Inflammatory macrophage treated with lipopolysaccharide for 4 hours (primary cell): ENCODE data around the gene ADCY5.

Experiments
- DNase-seq: peaks from one replicate; pipeline ENCODE4 v3.0.0-alpha.2; 2020

The ADCY5 gene

DNA sequence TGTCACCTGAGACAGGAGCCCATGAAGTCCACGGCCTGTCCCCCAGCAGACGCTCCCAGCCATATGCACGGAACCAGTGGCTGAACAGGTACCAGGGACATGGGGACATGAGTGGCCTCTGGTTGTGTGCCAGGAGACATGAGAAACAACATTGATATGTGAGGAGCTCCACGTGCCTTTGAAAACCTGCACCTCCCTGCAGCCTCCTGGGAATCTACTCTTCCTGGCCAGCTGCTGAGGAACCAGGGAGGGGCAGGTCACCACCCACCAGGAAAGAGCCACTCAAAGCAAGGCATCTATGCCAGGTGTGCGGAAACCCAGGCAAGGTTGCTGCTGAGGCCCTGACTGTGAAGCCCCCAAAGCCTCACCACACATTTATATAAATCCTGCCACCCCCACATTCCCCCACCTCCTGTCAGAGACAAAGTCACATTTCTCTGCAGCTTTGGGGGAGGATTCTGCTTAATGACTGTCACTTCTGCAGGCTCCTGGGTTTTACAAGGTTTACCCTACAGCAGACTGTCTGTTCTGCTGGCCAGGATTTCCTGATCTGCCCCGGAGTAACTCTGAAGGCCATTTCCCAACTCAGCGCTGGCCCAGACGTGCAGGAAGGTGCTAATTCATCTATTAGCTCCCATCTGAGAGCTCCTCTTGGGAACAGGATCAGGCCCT is 110.8 kb downstream of the ADCY5 start:
- no peak for DNase-seq

DNA sequence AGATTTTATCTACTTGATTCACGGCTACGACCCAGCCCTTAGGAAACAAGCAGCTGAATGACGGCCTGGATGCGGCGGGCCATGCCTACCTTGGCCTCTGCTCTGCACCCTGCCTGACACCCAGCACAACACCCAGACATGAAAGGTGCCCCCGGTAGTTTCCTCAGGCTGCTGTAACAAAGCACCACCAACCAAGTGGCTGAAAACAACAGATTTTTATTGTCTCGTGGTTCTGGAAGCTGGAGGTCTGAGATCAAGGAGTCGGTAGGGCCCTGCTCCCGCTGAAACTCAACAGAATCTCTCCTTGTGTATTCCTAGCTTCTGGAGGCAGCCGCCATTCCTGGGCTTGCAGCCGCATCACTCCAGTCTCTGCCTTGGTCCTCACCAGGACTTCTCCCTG is 111.7 kb downstream of the ADCY5 start:
- no peak for DNase-seq

DNA sequence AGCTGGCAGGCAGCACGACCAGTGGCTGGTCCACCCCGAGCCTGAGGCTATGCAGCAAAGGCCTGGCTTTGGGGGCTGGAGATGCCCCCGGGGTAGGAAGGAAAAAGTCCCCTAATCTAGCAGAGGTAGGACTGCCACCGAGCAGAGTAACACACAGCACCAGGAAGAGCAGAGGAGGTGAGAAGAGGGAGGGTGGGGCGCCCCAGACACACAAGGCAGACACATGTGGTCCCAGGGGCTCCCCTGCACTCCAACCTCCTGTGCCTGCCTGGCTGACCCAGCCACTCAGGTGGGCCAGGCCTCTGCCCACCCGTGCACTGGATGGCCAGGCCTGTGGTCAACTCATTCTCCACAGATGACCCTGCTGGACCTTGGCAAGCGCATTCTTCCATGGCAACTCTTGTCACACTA is 112.4 kb downstream of the ADCY5 start:
- no peak for DNase-seq

DNA sequence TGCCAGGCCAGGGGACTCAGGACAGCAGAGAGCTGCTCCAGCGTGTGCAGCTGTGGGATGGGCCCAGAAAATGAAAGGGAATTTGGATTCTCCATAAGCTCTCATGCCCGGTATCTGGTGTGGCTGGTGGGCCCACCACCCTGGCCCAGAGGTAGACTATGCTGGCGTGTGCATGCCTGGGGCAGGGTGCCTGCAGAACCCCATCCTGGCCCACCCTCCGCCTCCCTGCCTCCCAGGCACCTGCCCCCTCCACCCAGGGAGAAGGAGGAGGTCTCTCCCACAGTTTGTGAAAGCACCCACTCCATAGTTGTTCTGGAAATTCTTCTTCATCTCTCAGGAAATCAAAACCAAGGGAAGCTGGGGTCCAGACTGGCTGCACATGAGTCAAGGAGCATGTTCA is 112.9 kb downstream of the ADCY5 start:
- DNase-seq = no peak

DNA sequence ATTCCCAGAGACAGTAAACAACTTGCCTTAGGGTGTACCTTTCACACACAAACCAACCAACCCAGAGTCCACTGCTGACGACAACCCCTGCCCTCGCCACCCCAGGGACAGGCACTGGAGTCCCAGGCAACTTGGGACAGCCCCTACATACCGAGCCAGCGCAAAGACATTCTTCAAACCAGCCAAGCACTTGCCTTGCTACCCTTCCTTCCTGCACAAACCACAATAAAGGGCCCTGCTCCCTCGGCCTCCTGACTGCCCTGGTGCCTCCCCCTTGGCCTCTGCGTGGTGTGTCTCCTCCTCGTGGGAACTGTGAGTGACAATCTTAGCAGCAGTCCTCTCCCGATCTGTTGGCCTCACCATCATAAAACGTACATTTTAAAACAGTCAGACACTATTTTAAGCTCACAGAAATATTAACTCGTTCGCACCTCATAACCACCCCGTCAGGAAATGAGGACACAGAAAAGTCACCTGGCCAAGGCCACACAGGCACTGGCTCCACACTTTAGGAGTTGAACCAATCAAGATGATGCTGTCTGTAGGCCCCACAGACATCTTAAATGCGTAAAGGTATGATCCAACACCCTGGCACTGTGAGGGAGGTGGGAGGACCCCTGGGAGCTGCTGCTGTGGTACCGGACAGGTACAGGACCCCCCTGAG is 113.8 kb downstream of the ADCY5 start:
- DNase-seq = no peak

DNA sequence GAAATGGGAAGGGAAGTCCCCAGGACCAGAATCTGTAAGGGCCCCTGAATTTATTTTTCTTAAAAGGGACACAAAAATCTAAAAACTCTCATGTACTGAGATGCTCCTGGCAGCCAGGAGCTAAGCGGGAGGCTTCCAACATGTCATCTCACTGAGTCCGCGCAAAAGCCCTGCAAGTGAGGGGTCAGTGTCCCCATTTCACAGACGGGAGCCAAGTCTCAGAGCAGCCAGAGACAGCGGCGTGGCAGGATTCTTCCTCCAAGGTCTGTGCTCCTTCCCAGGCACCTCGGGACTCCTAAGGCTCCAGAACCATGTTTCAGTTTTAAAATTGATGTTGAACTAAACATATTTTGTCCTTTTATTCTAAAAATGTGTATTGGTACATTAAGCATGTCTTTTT is 114.8 kb downstream of the ADCY5 start:
- DNase-seq = no peak

DNA sequence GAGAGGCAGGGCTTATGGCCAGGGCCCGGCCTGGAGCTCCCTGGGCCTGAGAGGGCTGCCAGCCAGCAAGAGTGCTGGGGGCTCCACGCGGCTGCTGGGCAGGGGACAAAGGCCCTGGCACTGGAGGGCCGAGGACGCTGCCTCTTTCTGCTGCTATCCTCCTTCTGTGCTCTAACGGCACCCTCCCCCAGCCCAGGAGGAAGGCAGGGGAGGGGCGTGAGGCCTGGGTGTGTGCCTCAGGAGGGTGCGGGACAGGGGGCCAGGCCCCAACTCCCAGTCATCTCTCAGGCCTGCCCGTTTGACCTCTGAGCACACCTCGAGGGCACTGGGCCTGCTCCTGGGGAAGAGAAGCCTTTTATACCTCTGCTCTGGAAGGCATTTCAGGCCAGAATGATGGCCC is 115.5 kb downstream of the ADCY5 start:
- no peak for DNase-seq

DNA sequence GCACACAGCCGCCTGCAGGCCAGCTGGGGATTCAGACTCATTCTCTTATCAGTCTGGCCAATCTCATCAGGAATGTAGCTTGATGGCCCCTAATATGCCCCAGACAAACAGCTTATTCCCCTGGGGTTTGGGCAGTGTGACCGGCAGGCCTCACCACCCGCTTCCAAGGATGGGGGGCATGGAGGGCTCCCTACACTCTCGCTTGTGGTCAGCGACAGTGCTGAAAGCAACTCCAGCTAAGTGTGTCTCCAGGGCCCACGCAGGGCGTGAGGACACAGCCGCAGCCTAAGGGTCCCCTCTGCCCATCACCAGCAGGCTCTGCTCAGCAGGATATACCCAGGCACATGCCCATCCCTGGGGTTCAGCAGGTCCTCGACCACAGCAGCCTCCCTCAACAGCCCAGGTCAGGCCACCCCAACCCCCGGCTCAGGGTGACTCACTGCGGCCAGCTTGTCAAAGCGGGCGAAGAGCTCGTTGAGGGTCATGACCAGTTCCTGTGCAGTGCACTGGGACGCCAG is 116.7 kb downstream of the ADCY5 start:
- no peak for DNase-seq

DNA sequence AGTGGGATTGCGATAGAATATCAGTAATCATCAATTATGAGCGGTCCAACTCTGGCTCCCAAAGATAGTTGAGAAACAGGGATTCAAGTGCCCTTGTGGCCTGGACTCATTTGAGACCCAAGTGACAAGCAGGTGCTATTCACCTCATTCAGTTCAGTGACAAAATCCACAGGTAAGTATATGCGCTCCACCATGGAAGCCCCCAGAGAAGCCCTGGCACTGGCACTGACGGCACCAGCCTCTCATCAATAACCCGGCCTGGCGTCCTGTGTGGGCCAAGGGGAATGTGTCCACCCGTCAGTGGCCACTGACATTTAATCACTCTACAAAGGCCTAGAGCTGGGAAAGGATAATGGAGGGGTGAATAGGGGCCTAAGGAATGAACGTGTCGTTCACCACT is 117.2 kb downstream of the ADCY5 start:
- DNase-seq = no peak

DNA sequence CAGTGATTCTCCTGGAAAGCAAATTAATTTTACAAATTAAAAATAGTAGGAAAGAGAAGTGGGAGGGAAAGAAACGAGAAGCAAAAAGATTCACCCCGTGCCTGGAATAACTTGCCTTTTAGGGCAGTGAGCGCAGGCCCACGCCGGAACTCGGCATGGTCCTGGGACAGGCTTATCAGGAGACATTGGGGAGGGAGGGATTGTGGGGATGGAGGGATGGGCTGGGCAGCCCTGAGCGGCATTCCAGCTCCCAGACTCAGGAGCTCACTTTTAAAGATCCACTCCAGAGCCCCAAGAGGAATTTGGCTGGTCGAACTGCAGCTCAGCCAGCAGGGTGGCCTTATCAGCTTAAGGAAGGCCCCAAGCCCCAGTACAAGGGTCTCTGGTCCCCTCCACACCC is 117.9 kb downstream of the ADCY5 start:
- no peak for DNase-seq

DNA sequence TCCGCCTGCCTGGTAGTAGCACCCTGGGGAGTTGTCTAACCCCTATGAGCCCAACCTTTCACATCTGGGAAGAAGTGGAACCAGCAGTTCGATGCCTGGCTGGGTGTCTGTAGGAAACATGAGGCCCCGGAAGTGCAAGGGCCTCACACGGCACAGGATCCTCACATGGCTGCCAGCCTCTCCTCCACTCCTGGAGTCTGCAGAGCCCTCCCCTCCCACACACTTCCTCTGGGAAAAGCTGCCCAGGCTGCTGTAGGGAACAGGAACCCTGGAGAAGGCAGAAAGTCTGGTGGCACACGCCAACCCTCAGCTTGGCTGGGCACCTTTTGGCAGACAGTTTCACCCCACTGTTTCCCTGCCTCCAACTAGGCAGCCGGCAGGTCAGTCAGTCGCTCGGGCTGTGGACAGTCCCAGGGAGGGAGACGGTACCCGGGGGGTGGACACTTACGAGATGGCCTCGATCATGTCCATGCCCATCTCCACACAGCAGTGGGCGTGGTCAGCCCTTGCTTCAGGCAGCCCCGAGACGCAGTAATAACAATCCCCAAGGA is 118.4 kb downstream of the ADCY5 start:
- DNase-seq = no peak

DNA sequence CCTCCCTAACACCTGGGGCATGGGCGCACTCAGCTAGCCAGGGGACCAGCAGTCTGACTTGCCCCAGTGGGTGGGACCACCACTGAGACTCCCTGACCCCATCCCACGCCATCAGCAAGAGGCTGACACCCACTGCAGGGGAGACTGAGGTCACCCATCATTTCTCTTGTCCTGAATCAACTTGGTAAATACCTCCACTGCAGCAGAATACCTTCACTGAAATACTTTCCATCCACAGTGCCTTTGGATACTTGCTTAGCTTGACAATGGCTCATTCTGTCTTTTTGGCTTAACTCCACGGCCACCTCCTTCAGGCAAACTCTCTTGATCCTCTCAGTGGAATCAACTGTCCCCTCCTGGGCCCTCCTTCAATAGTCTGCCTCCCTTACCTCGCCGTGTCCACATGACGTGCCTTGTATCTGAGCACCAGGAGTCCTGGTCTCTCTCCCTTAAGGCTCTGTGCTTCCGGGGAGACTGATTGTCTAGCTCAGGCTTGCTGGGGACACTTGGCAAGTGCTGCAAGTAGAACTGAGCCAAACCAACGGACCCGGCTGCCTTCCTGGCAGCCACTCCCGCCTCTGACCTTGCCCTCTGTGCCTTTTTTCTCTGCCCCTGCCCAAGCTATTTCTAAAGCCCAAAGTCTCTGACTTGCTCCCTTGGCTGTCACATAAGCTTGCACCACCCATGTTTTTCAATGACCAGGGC is 119.1 kb downstream of the ADCY5 start:
- DNase-seq = no peak

DNA sequence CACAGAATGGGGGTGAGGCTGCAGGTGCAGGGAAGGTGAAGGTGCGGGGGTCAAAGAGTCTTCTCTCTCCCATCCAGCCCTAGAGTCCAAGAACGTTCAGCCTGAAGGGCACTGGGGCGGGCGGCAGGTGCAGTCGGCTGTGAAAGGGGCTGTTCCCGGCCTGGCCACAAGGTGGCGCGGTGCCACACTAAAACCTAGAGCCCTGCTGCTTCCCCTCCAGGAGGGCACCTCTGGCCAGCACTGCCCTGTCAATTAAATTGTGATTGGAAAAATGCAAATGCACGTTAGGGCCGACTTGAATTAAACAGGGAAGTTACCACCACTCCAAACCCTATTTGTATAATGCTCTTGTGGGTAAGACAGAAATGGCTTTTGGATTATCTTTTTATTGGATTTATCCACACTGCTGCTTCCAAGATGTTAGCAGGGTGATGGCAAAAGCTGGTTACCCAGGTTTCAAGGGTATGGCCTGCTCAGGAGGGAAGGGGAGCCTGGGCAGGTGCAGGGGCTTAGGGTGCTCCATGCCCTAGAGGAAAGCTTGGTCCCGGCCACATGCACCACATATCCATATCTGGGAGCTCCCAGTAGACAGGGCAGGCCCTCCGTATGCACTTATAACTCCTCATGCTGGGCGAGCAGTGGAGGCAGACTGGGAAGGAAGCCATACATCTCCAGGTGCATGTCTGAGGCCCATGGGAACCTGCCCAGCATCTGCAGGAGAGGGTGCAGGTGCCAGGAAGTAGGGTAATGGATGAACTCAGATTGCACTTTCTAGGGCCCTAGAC is 119.8 kb downstream of the ADCY5 start:
- DNase-seq = peak; percentile 51

DNA sequence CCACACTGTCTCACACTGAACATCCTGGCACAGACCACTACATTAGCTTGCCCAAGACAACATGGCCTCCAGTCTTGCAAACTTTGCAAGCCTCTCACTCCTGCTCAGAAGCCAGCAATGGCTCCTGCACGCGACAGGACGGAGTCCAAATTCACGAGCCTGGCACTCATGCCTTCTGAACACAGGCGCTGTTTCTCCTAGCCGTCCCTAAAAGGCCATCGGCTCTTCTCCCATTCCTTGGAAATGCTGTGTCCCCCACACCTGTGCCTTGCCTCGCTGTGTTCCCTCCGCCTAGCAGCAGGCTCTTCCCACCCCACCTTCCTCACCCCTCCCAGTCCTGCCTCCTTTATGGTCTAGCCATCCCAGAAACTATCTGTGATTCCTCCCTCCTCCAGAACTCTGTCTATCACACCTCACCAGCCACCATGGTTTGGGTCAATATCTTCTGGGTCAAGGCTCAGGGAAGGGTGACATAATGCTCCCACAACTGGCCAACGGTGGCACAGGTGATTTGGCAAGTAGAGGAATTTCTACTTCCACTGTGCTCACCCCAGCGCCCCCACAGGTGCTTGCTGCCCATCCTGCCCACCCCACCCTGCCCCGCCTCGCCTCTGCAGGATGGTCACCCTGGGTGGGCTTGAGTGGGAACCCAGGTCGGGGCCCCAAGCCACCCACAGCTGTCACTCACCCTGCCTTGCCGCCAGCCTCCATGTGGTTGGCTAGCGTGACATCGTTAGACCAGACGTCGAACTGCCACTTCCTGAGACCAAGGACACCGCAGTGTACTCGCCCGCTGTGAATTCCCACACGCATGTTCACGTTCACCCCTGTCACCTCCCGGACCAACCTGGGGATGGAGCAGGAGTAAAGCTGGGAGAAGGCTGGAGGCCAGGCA is 120.7 kb downstream of the ADCY5 start:
- DNase-seq = no peak

DNA sequence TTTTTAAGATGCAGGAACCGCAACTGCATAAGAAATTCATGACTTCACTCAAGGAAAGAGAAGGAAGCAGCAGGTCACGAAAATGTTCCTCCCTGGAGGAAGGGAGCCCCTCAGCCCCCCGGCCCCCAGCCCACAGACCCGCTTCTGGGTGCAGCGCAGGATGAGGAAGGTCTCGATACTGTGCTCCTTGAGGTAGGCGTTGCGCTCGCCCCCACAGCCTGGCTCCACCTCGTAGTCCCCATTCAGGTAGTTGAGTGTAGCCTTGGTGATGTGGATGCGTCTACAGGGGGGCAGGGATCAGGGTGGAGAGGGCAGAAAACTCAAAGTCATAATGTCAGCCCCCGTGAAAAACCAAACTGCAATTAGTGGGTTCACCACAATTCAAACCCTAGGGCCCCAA is 121.4 kb downstream of the ADCY5 start:
- no peak for DNase-seq

DNA sequence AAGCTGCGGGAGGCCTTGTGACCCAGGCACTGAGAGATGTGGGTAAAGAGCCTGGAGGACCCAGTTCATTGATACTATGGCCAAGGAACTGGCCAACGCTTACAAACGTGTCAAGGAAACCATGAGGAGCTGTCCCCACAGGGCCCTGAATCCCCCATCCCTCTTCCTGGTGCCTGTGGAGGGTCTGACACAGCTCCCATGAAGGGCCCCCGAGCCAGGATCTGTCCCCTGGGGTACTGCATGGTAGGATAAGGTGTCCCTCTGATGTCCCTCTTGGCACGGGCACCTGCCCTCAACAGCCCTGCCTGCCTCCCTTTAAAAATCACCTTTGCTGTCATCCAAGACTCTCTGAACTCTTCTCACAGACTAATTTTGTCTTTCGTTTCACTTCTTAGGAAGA is 122.4 kb downstream of the ADCY5 start:
- DNase-seq = no peak

DNA sequence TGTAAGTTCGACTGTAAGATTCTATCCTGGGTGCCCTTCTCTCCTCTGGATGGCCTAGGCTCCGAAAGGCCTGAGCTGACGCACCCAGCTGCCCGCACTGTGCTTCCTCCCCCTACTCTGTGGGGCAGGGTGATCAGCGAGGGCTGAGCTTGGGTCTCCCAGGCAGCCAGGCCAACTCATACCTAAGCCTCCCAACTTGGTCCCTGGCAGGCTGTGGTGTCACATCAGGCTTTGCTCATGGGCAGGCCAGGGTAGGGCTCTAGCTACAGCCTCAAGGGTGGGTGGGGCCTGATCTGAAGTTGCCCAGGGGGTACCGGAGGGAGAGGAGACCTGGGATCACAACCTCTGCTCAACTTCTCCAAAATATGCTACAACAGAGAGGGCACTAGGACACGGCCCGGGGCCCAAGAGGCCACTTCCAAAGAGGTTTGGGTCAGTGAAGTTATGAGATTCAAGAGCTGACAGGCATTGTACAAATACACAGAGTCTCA is 123.1 kb downstream of the ADCY5 start:
- DNase-seq = no peak

DNA sequence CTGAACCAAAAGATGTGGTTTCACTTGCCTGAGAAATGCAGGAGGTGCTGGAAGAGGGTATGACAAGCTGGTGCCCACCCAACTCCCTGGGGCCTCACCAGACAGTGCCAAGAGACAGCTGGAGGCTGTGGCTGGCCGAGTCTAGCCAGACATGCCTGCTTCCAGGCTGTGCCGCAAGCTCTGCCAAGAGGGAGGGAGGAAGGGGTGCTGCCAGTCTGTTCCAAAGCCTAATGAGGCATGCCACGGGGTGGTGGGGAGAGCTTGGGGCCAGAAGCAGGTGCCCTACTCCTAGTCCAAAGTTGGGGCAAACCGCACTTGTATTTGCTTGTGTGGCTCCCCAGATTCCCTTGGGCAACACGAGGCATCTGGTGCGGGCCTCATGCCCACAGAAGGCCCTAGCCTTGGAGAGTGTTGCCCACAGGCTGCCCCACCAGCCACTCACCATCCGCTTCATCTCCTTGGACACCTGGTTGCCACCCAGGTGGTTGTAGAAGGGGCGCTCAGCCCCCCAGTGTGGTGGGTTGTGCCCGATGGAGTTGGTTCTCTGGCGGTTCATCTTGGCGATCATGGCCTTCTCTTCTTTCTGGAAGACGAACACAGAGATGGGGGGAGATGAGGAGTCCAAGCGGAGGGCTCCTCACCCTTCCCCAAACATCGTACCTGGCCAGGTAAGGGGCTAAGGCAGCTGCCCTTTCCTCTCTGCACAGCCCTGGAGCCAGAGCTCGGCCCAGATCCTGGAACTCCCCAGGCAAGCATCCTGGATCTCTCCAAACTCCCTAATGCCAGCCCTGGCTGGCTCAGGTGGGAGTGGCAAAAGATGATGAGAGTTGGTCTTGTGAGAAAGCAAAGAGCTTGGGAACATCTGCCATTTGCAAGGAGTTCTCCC is 123.8 kb downstream of the ADCY5 start:
- no peak for DNase-seq

DNA sequence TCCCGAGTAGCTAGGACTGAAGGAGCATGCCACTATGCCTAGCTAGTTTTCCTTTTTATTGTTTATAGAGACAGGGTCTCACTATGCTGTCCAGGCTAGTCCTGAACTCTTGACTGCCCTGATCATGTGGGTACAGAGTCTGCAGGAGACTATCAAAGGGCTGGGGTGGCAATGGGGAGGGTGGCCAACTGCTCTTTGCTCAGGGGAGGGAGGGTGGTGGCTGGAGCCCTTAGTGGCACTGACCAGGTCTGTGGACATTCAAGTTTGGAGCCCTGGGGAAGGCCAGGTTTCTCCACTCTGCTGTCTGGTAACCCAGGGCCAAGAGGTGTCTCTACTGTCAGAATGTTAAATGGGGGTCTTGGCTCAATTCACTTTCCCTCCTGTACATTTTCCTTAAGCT is 125.1 kb downstream of the ADCY5 start:
- DNase-seq = no peak

DNA sequence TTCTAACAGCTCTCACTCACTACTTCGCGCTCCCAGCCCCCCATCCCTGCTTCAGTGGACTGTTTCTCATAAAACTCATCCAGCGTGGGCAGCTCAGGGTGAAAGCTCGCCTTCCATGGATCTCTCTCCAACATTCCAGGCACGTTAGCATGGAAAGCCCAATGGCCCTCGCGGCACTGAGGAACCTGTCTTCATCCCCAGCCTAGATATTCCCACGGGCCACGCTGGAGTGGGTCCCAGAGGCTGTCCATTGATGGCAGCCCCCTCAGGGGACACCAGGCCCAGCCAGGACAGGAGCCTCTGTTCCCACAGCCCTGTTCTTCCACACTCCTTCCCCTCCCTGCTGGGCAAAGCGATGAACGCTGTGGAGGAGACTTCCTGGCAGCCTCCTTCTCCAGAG is 126.0 kb downstream of the ADCY5 start:
- no peak for DNase-seq

DNA sequence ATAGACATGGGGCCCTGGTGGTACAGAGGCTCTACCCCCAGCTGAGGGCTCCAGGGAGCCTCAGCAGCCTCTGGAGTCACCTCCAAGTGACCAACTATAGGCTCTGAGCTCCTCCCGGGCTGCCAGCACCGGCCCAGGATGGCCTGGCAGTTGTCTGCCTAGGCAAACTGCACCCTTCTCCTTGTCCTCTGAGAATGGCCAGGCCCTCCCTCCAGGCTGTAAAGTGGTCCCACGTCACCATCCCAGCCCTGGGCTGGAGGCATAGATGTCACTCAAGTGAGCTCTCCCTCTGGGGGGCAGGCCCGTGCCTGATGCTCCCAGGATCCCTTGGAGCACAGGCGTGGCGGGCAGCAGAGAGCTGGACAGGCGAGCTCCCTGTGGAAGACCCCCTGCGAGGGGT is 127.1 kb downstream of the ADCY5 start:
- no peak for DNase-seq
